SK-N-MC (cell line): ENCODE data around the gene RNF112.

ENCODE experiments used
- DNase-seq: peaks from one replicate; pipeline ENCODE4 v3.0.0-alpha.2; 2011; ENCODE audit warnings: low read depth, low spot score
- H3K27ac ChIP-seq: fragments of 200-600 bp; sonication (generic); 2 replicates; pipeline ENCODE4 v1.5.1; 2016; ENCODE audit warnings: mixed run types
- H3K36me3 ChIP-seq: fragments of 200-600 bp; sonication (generic); 2 replicates; pipeline ENCODE4 v1.6.1; 2017; ENCODE audit warnings: antibody characterized with exemption, low read length, mixed read lengths; ENCODE audit not compliant: insufficient read depth
- H3K4me3 ChIP-seq: fragments of 200-600 bp; sonication (generic); 2 replicates; pipeline ENCODE4 v1.5.1; 2016
- H3K9ac ChIP-seq: fragments of 200-600 bp; sonication (generic); 2 replicates; pipeline ENCODE4 v1.8.0; 2017; ENCODE audit warnings: mixed run types, mixed read lengths; ENCODE audit not compliant: insufficient read length
- H3K9me3 ChIP-seq: fragments of 200-600 bp; sonication (generic); 2 replicates; pipeline ENCODE4 v1.6.1; 2017; ENCODE audit warnings: low read depth, mild to moderate bottlenecking, antibody characterized with exemption, low read length, moderate library complexity, mixed read lengths
- EZH2 ChIP-seq: fragments of 200-600 bp; sonication (generic); IDR thresholded peaks from one replicate; pipeline ENCODE4 v1.6.1; 2017; ENCODE audit warnings: antibody characterized with exemption
- FOXP2 ChIP-seq: optimal IDR thresholded peaks from 2 replicates; pipeline ENCODE3; 2011; ENCODE audit warnings: mild to moderate bottlenecking, moderate library complexity; ENCODE audit not compliant: insufficient read depth; ENCODE audit errors: extremely low read length, control extremely low read depth
- POLR2AphosphoS5 ChIP-seq: IDR thresholded peaks from 2 replicates; pipeline ENCODE4 v1.6.1; 2012; ENCODE audit warnings: mild to moderate bottlenecking, low read depth, low read length, borderline replicate concordance

Gene RNF112

DNA sequence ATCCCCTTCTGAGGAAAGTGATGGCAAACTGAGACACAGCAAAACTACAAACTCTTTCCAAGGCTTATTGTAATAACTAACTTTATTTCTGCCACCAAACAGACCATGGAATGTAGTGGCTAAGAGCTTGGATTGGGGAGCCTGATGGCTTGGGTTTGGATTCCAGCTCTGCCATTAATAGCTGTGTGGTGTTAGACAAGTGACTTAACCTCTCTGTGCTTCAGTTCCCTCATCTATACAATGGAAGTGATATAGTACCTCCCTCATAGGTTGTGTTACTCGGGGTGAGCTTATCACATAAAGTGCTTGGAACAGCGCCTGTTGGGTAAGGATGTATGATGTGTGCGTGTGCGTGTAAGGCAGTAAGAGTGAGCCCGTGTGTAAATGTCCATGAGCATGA, 5.9 kb upstream of the RNF112 start:
- Histone ChIP-seq H3K9me3 (no peaks in the 10 kb centered on the region), H3K9ac (no peak overlapping the region), H3K36me3 (no peaks in the 10 kb centered on the region), H3K27ac (no peak overlapping the region), H3K4me3 (no peak overlapping the region)
- no peak for TF ChIP-seq EZH2
- no peak for TF ChIP-seq FOXP2
- no peak for TF ChIP-seq POLR2AphosphoS5
- DNase-seq, result no peak

DNA sequence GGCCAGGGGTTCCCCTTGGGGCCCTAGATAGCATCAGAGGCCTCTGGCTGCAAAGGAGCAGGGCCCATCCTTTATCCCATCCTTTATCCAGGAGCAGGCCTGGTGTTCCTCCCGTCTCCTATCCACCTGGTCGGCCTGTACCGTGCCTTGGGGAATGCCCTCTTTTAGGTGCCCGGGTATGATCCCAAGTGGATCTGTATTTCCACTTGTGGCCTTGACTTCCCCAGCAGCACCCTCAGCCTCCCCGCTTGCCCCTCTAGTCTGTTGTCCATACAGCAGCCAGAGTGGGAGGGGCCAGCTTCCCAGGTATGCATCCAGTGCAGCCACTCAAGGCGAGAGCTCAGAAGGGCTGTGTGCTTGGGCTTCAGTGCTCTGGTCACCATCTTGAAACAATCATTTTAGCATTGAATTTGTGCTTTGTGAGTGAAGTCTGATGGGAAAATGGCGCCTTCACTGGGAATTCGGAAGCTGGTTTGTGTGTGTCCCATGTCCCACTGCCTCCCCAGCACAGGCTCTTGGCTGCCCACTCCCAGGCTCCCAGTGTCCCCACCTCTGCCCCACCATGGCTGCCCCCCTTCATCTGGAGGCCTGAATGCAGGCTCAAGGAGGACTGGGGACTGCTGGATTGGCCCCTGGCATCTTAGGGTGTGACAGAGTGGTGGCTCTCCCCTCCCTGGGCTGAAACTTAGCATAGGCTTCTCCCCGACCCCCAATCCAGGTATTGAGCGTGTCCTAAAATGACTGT, 3.3 kb upstream of the RNF112 start:
- Histone ChIP-seq H3K27ac (no peak overlapping the region), H3K9ac (no peak overlapping the region), H3K4me3 (no peak overlapping the region), H3K9me3 (no peaks in the 10 kb centered on the region), H3K36me3 (no peaks in the 10 kb centered on the region)
- no peak for DNase-seq
- TF ChIP-seq EZH2 (no peak), FOXP2 (no peak), POLR2AphosphoS5 (no peak)

DNA sequence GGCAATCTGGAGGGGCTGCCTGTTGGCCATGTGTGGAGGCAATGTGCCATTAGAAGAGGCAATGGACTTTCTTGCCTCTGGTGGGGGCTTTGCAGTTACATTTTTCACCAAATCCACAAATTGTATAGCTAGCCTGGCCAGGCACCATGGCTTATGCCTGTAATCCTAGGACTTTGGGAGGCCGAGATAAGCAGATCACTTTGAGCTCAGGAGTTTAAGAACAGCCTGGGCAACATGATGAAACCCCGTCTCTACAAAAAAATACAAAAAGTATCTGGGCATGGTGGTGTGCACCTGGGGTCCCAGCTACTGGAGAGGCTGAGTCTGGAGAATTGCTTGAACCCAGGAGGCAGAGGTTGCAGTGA, 2.7 kb upstream of the RNF112 start:
- no peak for TF ChIP-seq POLR2AphosphoS5
- no peak for TF ChIP-seq FOXP2
- no peak for TF ChIP-seq EZH2
- no peak for DNase-seq
- H3K36me3 ChIP-seq, result no peaks in the 10 kb centered on the region

DNA sequence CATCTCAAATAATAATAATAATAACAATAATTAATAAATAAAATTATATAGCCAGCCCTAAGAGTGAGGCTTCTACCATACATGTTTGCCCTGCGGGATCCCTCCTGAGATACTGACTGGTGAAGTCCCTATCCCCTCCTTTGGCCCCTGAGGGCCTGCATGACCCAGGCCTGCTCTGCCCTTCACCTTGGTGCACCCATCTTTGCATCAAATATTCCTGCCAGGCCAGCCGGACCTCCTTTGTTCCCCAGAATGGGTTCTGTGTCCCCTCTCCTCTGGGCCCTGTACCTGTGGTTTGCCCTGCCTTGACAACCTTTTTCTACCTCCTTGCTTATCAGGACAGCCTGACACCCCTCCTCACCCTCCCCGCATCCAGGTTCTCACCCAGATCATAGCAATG, 2.0 kb upstream of the RNF112 start:
- H3K4me3 ChIP-seq, result no peak overlapping the region
- TF ChIP-seq POLR2AphosphoS5 (no peak), FOXP2 (no peak), EZH2 (no peak)
- H3K27ac ChIP-seq, result no peak overlapping the region
- DNase-seq, result no peak
- H3K9ac ChIP-seq, result no peak overlapping the region
- no peaks in the 10 kb centered on the region for H3K36me3 ChIP-seq
- H3K9me3 ChIP-seq, result no peaks in the 10 kb centered on the region

More for the DNA sequence above, 2.7 kb upstream of the RNF112 start:
- Histone ChIP-seq H3K9me3 (no peaks in the 10 kb centered on the region), H3K27ac (no peak overlapping the region), H3K4me3 (no peak overlapping the region), H3K9ac (no peak overlapping the region)

DNA sequence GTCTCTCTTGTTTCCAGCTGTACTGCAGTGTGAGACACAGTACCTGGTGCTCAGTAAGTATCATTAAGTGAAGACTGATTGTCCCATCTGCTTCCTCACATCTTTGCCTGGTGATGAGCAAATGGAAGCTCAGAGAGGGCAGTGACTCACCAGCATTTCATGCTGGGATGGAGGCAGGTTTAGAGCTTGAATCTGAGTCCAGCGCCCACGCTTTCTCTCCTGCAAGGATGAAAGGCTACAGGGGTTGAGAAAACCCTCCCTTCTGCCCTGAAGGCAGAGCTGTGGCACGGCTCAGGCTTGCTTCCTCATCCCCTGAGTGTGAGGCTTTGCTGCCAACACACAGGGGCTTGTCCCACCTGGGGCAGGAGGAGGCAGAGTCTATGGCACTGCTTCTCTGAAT, 1.5 kb upstream of the RNF112 start:
- Histone ChIP-seq H3K9ac (no peak overlapping the region), H3K27ac (no peak overlapping the region), H3K4me3 (no peak overlapping the region), H3K9me3 (no peaks in the 10 kb centered on the region), H3K36me3 (no peaks in the 10 kb centered on the region)
- DNase-seq, result no peak
- no peak for TF ChIP-seq EZH2
- no peak for TF ChIP-seq FOXP2
- TF ChIP-seq POLR2AphosphoS5, result no peak

DNA sequence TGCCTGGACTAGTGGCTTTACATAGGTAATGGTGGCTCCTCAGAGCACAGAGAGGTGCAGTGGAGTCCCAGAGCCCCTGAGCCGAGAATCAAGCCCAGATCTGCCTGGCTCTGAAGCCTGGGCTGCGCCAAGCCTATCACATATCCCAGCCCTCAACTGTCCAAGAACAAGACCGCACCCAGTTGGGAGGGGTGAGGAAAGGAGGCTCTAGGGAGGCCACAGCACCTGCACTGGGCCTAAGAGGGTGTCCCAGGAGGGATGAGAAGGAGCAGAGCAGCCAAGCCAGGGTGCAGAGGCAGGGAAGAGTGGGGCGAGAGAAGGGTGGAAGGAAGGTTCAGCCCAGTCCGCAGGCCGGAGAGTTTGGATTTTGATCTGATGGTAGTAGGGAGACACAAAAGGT, 941 bp upstream of the RNF112 start:
- Histone ChIP-seq H3K36me3 (no peaks in the 10 kb centered on the region), H3K9me3 (no peaks in the 10 kb centered on the region), H3K9ac (no peak overlapping the region), H3K27ac (no peak overlapping the region), H3K4me3 (no peak overlapping the region)
- no peak for DNase-seq
- TF ChIP-seq EZH2, result no peak
- no peak for TF ChIP-seq FOXP2
- no peak for TF ChIP-seq POLR2AphosphoS5

DNA sequence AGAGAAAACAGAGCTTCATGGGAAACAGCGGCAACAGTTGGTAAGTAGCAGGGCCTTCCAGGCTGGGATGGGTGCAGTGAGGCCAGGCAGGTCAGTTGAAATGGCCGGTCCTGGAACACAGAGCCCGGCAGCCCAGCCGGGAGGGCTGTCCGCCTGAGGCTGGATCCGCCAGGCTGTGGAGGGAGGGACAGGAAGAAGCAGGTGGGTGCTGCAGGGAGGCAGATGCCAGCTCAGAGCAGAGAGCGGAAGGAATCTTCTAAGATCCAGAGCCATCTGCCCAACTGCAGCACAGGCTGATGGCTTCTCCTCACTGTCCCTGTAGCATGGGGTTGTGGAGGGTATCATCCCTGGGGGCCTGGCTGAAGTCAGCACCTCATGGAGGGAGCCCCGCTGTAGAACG, 599 bp downstream of the RNF112 start:
- no peak for DNase-seq
- no peaks in the 10 kb centered on the region for H3K36me3 ChIP-seq
- H3K4me3 ChIP-seq, result no peak overlapping the region
- H3K27ac ChIP-seq, result no peak overlapping the region
- no peak for TF ChIP-seq FOXP2
- H3K9ac ChIP-seq, result no peak overlapping the region
- H3K9me3 ChIP-seq, result no peaks in the 10 kb centered on the region

DNA sequence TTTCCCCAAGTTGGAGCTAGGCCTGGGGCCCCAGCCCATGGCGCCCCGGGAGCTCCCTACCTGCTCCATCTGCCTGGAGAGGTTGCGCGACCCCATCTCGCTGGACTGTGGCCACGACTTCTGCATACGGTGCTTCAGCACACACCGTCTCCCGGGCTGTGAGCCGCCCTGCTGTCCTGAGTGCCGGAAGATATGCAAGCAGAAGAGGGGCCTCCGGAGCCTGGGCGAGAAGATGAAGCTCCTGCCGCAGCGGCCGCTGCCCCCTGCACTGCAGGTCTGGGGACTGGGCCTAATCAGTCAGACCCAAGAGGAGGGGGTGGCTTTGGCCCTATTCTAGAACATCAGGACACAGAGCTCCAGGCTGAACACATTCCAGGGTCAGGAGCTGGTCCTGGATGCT, 1.5 kb downstream of the RNF112 start:
- H3K9ac ChIP-seq, result no peak overlapping the region
- H3K27ac ChIP-seq, result no peak overlapping the region
- H3K9me3 ChIP-seq, result no peaks in the 10 kb centered on the region
- no peak overlapping the region for H3K4me3 ChIP-seq
- no peaks in the 10 kb centered on the region for H3K36me3 ChIP-seq
- no peak for DNase-seq
- no peak for TF ChIP-seq EZH2
- no peak for TF ChIP-seq FOXP2
- TF ChIP-seq POLR2AphosphoS5, result no peak

DNA sequence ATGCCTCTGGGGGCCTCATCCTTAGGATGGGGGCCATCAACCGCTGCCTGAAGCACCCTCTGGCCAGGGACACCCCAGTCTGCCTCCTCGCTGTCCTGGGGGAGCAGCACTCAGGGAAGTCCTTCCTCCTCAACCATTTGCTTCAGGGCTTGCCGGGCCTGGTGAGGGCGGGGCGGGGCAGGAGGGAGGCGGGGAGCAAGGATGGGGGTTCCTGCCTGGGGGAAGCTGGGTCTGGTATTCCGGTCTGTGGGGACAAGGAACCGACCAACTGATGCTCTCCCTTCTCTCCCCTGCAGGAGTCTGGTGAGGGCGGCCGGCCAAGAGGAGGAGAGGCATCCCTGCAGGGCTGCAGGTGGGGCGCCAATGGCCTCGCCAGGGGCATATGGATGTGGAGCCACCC, 2.0 kb downstream of the RNF112 start:
- TF ChIP-seq EZH2 (no peak), FOXP2 (no peak), POLR2AphosphoS5 (no peak)
- Histone ChIP-seq H3K36me3 (no peaks in the 10 kb centered on the region), H3K4me3 (no peak overlapping the region), H3K9me3 (no peaks in the 10 kb centered on the region), H3K27ac (no peak overlapping the region), H3K9ac (no peak overlapping the region)
- DNase-seq, result no peak
